HUES48 (cell line): ENCODE data around the gene MYO10.

Experiments used
- H3K27ac ChIP-seq: one replicate; pipeline ENCODE4 v1.7.0; 2013; ENCODE audit warnings: low read depth, low read length, inconsistent platforms
- H3K27me3 ChIP-seq: 2 replicates; pipeline ENCODE4 v1.6.1; 2013; ENCODE audit warnings: mild to moderate bottlenecking, low read length; ENCODE audit not compliant: control insufficient read depth, insufficient read depth
- H3K36me3 ChIP-seq: 2 replicates; pipeline ENCODE4 v1.6.1; 2013; ENCODE audit warnings: low read length; ENCODE audit not compliant: control insufficient read depth, insufficient read depth
- H3K4me1 ChIP-seq: 2 replicates; pipeline ENCODE4 v1.6.1; 2013; ENCODE audit warnings: mild to moderate bottlenecking, low read length; ENCODE audit not compliant: control insufficient read depth, insufficient read depth
- H3K4me3 ChIP-seq: 2 replicates; pipeline ENCODE4 v1.5.1; 2013; ENCODE audit warnings: mild to moderate bottlenecking, low read depth, low read length
- H3K9ac ChIP-seq: 2 replicates; pipeline ENCODE4 v1.6.1; 2013; ENCODE audit warnings: mild to moderate bottlenecking, low read depth, low read length, moderate library complexity
- H3K9me3 ChIP-seq: 2 replicates; pipeline ENCODE4 v1.6.1; 2013; ENCODE audit warnings: low read length; ENCODE audit not compliant: control insufficient read depth, insufficient read depth

MYO10 gene

DNA sequence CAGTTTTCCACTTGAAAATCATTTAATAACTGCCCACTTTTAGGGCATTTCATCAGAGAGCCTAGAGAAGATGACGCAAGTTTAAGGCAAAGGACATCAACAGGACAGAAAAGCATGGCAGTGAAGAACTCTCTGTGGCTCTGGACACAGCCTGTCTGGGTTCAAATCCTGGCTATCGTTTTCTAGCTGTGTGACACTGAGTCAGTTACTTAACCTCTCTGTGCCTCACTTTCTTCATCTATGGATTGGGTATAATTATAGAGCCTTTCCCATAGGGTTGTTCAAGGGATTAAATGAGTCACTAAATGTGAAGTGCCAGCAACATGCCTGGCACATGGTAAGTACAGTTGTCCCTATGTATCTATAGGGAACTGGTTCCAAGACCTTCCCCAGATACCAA, 6.7 kb downstream of the MYO10 start:
- peaks cover 8% of the 10 kb centered on the region for H3K27me3 ChIP-seq
- no peak overlapping the region for H3K27ac ChIP-seq
- no peaks in the 10 kb centered on the region for H3K9me3 ChIP-seq
- H3K36me3 ChIP-seq: no peaks in the 10 kb centered on the region; the same call in 1 of the 2 replicates
- no peak overlapping the region for H3K4me3 ChIP-seq
- no peak overlapping the region for H3K9ac ChIP-seq
- H3K4me1 ChIP-seq: peaks cover 20% of the 10 kb centered on the region

GRCh38 chr5:16927613-16928012, 8.5 kb downstream of the MYO10 start:
- Histone ChIP-seq H3K36me3 (no peaks in the 10 kb centered on the region; the same call in 1 of the 2 replicates), H3K27me3 (no peaks in the 10 kb centered on the region), H3K27ac (no peak overlapping the region), H3K4me1 (peaks cover 9% of the 10 kb centered on the region; the same call in 1 of the 2 replicates), H3K9me3 (no peaks in the 10 kb centered on the region), H3K9ac (no peak overlapping the region), H3K4me3 (no peak overlapping the region)

DNA sequence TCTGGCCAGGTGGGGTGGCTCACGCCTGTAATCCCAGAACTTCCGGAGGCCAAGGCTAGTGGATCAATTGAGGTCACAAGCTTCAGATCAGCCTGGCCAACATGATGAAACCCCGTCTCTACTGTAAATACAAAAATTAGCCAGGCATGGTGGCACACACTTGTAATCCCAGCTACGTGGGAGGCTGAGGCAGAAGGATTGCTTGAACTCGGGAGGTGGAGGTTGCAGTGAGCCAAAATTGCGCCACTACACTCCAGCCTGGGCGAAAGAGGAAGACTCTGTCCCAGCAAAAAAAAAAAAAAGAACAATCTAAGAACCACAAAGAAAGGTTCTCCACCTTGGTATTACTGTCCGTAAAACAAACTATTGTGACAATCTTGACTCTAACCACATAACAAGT, 9.7 kb downstream of the MYO10 start:
- Histone ChIP-seq H3K4me1 (peaks cover 9% of the 10 kb centered on the region; the same call in 1 of the 2 replicates), H3K27me3 (no peaks in the 10 kb centered on the region), H3K9me3 (no peaks in the 10 kb centered on the region), H3K4me3 (no peak overlapping the region), H3K27ac (no peak overlapping the region), H3K9ac (no peak overlapping the region), H3K36me3 (no peaks in the 10 kb centered on the region)

DNA sequence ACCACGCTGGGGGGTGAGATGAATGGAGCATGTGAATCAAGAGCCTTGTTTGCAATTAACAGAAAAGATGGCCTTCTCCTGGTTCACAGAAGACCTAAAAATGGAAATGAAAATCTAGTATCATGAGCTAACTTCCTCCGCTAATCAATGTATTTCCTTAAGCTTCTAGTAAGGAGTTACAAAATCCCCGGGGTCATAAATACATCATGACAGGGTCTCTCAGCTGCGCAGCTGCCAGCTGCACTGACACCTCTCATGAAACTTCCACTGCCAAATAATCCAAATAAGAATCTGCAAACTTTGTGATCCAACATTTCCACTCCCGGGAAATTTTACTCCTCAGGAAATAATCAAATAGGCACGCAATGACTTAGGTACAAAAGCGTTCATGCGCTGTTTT, 11.9 kb downstream of the MYO10 start:
- Histone ChIP-seq H3K9me3 (no peaks in the 10 kb centered on the region), H3K4me3 (no peak overlapping the region), H3K27ac (no peak overlapping the region), H3K36me3 (no peaks in the 10 kb centered on the region), H3K4me1 (no peaks in the 10 kb centered on the region), H3K9ac (no peak overlapping the region), H3K27me3 (no peaks in the 10 kb centered on the region)

GRCh38 chr5:16922430-16922829, 13.7 kb downstream of the MYO10 start:
- no peak overlapping the region for H3K9ac ChIP-seq
- H3K27me3 ChIP-seq: no peaks in the 10 kb centered on the region
- H3K9me3 ChIP-seq: no peaks in the 10 kb centered on the region
- no peaks in the 10 kb centered on the region for H3K4me1 ChIP-seq
- no peak overlapping the region for H3K4me3 ChIP-seq
- no peaks in the 10 kb centered on the region for H3K36me3 ChIP-seq
- H3K27ac ChIP-seq: no peak overlapping the region

- no peaks in the 10 kb centered on the region for H3K27me3 ChIP-seq
- H3K27ac ChIP-seq: no peak overlapping the region
- H3K4me1 ChIP-seq: no peaks in the 10 kb centered on the region; the same call in 1 of the 2 replicates
- H3K4me3 ChIP-seq: no peak overlapping the region
- H3K9me3 ChIP-seq: no peaks in the 10 kb centered on the region
- no peak overlapping the region for H3K9ac ChIP-seq
- H3K36me3 ChIP-seq: no peaks in the 10 kb centered on the region
Measured at GRCh38 chr5:16921211-16921610, 14.9 kb downstream of the MYO10 start.

DNA sequence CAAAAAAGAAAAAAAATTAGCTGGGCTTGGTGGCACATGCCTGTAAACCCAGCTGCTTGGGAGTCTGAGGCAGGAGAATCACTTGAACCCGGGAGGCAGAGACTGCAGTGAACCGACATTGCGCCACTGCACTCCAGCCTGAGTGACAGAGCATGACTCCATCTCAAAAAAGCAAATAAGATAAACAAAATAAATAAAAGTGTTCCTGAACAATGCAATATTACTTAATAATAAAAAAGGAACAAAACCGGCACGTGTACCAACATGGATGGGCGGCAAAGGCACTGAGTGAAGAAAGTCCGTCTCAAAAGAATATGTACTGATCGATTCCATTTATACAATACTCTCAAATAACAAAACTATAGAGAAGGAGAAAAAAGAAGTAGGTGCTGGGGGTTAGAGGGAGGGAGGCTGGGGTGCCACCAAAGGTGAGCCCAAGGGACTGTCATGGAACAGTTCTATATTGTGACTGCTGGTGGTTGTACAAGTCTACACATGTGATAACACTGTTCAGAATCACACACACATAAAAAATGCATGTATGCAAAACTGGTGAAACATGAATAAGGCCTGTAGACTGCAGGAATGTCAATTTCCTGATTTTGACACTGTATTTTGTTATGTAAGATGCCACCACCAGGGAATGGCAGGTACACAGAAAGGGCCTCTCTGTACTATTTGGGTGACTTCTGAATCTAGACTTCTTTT, 15.8 kb downstream of the MYO10 start:
- no peak overlapping the region for H3K27ac ChIP-seq
- no peak overlapping the region for H3K9ac ChIP-seq
- peaks cover 3% of the 10 kb centered on the region; the same call in 1 of the 2 replicates for H3K4me1 ChIP-seq
- H3K9me3 ChIP-seq: no peaks in the 10 kb centered on the region
- no peak overlapping the region for H3K4me3 ChIP-seq
- H3K36me3 ChIP-seq: no peaks in the 10 kb centered on the region
- H3K27me3 ChIP-seq: no peaks in the 10 kb centered on the region

DNA sequence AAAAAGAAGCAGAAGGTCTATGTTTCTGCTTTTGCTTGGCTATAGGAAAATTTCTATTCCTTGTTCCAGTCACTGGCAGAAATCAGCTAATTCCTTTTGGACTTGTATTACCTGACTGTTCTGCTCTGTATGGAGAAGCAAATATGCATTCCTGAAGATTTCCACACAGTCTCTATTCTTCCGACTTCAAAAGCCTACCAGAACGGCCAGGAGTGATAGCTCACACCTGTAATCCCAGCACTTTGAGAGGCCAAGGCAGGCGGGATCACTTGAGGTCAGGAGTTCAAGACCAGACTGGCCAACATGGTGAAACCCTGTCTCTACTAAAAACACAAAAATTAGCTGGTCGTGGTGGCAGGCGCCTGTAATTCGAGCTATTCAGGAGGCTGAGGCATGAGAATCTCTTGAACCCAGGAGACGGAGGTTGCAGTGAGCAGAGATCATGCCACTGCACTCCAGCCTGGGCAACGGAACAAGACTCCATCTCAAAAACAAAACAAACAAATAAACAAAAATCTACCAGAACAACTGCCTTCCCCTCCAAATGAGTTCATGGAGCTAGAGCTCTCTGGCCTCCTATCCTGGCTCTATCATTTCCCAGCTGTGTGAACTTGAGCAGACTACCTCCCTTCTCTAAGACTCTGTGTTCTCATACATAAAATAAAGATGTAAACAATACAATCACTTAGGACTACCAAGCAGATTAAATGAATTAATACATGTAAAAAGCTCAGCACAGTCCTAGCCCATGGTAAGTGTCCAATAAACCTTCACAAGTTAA, 17.0 kb downstream of the MYO10 start:
- no peak overlapping the region for H3K4me3 ChIP-seq
- no peak overlapping the region for H3K27ac ChIP-seq
- H3K36me3 ChIP-seq: no peaks in the 10 kb centered on the region
- no peaks in the 10 kb centered on the region for H3K27me3 ChIP-seq
- H3K9me3 ChIP-seq: no peaks in the 10 kb centered on the region
- H3K9ac ChIP-seq: no peak overlapping the region
- H3K4me1 ChIP-seq: peaks cover 3% of the 10 kb centered on the region; the same call in 1 of the 2 replicates

DNA sequence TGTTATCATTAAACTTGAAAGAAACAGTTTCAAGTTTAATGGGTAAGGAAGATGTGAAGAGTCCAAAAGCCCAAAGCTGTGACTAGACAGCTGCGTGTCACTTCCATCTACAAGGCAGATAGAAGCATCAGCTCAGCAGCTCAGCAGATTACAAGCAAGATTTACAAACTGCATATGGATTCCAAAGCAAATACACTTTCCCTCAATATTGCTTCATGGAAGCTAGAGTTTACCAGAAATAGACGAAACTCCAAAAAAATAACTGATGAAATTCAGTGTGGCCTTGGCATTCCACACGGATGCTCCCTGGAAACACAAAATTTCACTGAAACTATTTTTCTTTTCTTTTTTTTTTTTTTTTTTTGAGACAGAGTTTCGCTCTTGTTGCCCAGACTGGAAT, 17.9 kb downstream of the MYO10 start:
- no peak overlapping the region for H3K27ac ChIP-seq
- H3K9ac ChIP-seq: no peak overlapping the region
- peaks cover 3% of the 10 kb centered on the region; the same call in 1 of the 2 replicates for H3K4me1 ChIP-seq
- H3K4me3 ChIP-seq: no peak overlapping the region
- no peaks in the 10 kb centered on the region for H3K36me3 ChIP-seq
- no peaks in the 10 kb centered on the region for H3K9me3 ChIP-seq
- H3K27me3 ChIP-seq: no peaks in the 10 kb centered on the region

- H3K9ac ChIP-seq: no peak overlapping the region
- no peak overlapping the region for H3K4me3 ChIP-seq
- no peaks in the 10 kb centered on the region for H3K9me3 ChIP-seq
- peak overlapping the region; percentile 39 for H3K27ac ChIP-seq
- H3K27me3 ChIP-seq: no peaks in the 10 kb centered on the region
- H3K36me3 ChIP-seq: no peaks in the 10 kb centered on the region
- H3K4me1 ChIP-seq: peaks cover 3% of the 10 kb centered on the region; the same call in 1 of the 2 replicates
Measured at GRCh38 chr5:16916262-16916878, 19.7 kb downstream of the MYO10 start.

GRCh38 chr5:16914584-16914983, 21.5 kb downstream of the MYO10 start:
- Histone ChIP-seq H3K9me3 (no peaks in the 10 kb centered on the region), H3K4me1 (peaks cover 3% of the 10 kb centered on the region; the same call in 1 of the 2 replicates), H3K4me3 (no peak overlapping the region), H3K27ac (no peak overlapping the region), H3K36me3 (no peaks in the 10 kb centered on the region), H3K9ac (no peak overlapping the region), H3K27me3 (no peaks in the 10 kb centered on the region)
